Cortex of kidney (tissue), 1 donor: ENCODE measurements around the gene ARHGEF4.
"Not testable (repeated sequence)": the region's sequence is repeated elsewhere in the genome, so short reads cannot be mapped to it uniquely, and the experiment has no call there.

Experiments
- DNase-seq: peaks from one replicate; lab custom pipeline; 2025; lab: John Stamatoyannopoulos, UW

ARHGEF4 gene

DNA sequence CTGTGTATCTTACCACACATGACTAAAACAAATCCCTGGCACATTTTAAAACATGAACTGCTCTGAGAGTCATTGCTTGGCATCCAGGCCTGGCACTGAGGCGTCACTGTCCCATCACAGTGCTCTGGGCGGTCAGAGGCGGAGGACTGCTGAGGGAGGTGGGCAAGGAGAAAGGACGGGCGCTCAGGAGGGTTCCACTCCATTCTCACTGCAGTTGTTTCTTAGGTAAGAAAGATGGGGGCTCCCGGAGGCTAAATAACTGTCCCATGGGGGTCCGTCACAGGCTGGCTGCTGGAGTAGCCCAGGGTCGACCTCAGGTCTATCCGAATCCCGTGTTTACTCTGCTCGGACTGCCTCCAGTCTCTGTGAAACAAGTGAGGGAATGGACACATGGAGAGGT is 139.0 kb downstream of the ARHGEF4 start:
- no peak for DNase-seq

DNA sequence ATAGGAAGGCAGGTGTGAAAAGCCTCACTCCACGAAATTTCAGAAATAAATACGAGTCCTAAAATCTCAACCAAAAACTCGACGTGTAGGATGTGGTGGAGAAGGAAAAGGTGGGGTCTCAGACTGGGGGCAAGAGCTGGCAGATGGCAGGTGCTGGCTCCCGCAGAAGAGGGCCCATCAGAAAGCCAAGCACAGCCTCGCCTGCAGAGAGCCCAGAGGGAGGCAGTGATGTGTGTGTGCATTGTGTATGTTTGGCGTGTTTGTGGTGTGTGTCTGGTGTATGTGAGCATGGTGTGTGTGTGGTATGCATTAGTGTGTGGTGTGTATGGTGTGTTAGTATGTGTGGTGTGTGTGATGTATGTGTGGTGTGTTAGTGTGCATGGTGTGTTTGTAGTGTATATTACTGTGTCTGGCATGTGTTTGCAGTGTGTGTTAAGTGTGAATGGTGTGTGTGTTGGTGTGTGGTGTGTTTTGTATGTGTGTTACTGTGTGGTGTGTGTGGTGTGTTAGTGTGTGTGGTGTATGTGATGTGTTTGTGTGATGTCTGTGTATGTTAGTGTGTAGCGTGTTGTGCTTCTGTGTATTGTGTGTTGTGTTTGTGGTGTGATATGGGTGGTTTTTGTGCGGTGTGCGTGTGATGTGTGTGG is 140.0 kb downstream of the ARHGEF4 start:
- no peak for DNase-seq

DNA sequence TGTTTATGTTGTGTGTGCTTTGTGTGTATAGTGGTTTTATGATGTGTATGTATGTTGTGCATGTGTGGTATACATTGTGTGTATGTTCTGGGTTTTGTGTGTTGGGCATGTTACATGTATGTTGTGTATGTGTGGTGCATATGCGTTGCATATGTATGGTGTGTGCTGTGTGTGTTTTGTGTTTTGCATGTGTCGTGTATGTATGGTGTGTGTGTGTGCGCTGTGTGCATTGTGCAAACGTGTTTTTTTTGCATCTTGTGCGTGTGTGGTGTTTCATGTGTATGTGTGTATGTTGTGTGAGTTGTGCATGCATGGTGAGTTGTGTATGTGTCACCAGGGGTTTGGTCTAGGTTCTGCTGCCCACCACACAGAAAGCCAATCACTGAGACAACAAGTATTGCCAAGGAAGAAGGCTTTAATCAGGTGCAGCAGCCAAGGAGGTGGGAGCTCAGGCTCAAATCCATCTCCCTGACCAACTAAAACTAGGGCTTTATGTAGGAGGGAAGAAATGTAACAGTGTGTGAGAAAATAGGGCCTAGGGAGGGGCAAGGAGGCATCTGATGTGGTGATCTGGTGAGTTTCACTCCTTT is 140.8 kb downstream of the ARHGEF4 start:
- no peak for DNase-seq

DNA sequence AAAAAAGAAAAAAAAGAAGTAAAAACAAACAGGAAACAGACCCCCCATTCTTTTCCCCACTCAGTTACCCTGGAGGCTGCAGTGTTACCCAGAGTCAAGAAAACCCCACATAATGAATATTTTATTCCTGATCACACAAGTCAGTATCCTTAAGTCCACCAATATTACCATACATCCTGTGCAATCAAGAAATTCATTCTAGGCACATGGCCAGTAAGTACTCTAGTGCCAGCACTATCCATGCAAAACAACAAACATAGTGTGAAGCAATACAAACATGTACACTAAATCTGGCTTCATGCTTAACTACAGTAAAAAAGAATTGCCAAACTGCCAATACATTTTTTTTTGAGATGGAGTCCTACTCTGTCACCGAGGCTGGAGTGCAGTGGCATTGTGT is 145.0 kb downstream of the ARHGEF4 start:
- DNase-seq: no peak

DNA sequence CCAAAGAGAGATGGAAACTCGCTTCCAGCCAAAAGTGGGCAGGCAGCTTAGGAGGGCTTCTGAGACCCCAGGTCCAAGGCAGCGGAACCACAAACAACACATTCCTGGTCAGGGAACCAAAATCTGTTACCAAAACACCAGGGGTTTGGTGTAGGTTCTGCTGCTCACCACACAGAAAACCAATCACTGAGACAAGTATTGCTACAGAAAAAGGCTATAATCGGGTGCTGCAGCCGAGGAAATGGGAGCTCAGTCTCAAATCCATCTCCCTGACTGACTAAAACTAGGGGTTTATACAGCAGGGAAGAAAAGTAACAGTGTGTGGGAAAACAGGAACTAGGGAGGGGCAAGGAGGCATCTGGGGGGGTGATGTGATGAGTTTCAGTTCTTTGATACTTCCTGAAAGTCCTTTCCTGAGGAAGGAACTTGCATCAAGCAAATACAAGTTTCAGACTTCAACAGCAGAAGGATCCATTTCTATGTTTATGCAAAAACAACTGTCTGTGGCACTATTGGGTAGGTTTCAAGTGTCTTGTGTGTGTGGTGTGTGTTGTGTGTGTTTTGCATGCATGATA is 148.6 kb downstream of the ARHGEF4 start:
- DNase-seq: no peak

DNA sequence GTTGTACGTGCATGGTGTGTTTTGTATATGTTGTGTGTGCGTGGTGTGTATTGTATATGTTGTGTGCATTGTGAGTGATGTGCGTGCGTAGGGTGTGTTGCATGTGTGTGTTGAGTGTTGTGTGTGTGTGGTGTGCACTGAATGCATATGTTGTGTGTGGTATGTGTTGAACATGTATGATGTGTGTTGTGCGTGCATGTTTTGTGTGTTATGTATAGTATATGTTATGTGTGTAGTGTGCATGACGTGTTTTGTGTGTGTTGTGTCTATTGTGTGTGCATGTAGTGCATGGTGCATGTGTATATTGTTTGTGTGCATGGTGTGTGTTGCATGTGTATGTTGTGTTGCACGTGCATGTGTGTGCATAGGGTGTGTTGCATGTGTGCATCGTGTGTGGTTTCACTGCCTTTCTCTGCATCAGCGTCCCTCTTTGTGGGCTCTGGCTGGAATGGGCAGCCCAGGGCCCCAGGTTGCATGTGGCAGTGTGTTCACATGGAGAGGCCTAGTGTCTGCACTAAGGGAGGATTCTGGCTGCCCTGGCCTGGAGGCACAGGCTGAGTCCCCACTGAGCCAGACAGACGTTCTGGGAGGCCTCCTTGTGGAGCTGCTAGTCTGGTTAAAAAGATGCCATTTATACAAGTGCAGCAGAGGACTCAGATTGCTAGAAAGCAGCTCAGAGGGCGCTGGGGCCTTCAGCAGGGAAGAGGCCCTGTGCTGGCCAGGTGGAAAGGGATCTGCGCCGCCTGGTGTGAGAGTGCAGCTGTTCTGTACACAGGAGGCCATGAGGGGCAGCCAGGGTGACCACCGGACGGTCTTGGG is 149.3 kb downstream of the ARHGEF4 start:
- no peak for DNase-seq

DNA sequence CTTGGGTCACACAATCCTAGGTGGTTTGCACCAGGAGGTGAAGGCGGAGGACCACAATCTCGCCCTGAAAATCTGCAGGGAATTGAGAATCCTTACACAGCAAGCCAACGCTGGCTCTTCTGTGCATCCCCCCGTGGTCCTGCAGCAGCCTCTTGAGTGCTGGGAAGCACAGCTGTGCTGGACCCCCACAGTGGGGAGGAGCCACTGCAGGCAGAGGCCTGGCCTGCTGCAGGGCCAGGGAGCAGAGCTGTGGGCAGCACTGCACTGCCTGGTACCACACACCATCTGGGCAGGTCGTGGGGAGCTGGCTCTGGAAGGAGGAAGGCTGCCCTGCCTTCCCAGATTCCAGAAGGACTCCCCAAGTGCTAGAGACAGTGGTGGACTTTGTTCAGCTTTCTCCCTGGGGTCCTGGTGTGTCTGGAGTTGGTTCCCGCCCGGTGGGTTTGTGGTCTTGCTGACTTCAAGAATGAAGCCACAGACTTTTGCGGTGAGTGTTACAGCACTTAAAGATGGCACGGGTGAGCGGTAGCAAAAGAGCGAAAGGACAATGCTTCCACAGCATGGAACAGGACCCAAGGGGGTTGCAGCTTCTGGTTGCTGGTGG is 150.3 kb downstream of the ARHGEF4 start:
- no peak for DNase-seq

DNA sequence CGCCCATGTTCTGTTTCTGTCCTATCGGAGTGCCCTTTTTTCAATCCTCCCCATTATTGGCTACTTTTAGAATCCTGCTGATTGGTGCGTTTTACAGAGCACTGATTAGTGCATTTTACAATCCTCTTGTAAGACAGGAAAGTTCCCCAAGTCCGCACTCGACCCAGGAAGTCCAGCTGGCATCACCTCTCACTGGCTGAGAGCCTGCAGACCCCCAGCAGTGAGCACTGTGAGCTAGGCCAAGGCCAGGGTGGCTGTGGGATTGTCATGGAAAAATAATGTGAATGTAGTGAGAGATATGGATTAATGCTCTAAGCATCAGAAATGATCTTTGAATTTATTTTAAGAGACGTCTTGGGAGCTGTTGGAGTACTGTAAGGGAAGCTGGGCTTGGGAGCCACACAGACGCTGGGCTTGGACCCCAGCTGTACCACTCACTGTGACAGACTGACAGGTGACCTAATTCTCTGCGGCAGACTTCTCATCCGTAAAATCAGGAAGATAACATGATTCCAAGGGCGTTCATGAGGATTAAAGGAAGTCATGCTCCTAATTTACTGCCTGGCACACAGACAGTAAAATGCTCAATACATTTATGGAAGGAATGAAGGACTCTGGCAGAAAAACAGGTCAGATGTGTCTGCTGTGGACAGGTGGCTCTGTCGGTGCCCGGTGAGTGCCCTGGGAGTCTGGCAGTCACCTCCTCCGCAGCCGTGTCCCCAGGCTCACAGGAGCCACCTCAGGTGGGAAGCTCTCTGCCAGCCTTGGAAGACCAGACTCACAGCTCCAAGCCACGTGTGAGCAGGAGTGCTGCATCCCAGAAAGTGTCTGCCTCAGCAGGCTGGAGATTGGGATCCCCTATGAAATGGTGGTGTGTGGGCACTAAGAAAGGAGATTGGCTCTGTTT is 151.1 kb downstream of the ARHGEF4 start:
- no peak for DNase-seq

DNA sequence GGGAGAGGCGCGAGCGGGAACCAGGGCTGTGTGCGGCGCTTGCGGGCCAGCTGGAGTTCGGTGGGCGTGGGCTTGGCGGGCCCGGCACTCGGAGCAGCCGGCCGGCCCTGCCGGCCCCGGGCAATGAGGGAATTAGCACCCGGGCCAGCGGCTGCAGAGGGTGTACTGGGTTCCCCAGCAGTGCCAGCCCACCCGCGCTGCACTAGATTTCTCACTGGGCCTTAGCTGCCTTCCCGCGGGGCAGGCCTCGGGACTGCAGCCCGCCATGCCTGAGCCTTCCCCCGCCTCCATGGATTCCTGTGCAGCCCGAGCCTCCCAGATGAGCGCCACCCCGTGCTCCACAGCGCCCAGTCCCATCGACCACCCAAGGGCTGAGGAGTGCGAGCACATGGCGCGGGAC is 154.7 kb downstream of the ARHGEF4 start:
- not testable (repeated sequence) for DNase-seq

DNA sequence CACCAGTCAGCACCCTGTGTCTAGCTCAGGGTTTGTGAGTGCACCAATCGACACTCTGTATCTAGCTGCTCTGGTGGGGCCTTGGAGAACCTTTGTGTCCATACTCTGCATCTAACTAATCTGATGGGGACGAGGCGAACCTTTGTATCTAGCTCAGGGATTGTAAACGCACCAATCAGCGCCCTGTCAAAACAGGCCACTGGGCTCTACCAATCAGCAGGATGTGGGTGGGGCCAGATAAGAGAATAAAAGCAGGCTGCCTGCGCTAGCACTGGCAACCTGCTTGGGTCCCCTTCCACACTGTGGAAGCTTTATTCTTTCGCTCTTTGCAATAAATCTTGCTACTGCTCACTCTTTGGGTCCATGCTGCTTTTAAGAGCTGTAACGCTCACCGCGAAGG is 155.3 kb downstream of the ARHGEF4 start:
- not testable (repeated sequence) for DNase-seq

DNA sequence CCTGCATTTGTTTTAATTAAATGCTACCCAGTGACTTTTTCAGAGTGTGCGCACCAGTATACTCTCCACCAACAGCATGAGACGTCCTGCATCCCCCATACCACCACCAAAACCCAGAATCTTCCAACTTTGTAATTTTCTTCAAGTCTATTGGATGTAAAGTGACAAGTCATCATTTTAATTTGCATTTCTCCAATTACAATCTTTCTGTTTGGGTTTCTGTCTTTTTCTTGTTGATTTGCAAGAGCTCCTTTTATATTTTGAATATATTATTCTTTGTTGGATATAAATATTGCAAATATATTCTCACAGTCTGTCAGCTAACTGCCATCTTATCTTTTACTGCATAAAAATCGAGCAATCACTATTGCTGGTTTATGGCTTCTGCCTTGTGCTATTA is 160.0 kb downstream of the ARHGEF4 start:
- no peak for DNase-seq

DNA sequence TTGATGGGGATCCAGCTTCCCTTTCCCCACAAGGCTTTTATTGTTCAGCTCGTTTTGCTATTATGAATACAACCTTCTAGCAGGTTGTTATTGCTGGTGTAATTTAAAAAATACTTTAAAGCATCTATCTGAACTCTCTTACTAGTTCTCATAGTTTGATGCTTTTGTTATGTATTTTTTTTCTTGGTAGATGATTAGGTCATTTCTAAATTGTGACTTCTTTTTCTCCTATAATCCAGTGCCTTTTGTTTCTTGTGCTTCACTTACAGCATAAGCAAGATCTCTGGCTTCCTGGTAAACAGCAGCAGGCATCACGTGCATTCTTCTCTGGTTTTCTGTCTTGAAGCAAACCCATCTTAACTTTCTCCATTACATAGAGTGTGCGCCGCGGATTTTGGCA is 160.5 kb downstream of the ARHGEF4 start:
- no peak for DNase-seq

DNA sequence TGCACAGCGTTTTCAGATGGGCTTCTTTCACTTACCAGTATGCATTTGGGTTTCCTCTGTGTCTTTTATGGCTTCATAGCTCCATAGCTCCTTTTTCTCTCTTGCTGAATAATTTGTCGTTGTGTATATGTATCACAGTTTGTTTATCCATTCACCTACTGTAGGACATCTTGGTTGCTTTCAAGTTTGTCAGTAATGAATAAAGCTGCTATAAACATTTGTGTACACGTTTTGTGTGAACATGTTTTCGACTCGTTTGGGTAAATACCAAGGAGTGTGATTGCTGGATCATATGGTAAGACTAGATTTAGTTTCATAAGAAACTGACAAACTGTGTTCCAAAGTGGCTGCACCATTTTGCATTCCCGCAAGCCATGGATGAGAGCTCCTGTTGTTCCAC is 161.8 kb downstream of the ARHGEF4 start:
- no peak for DNase-seq

DNA sequence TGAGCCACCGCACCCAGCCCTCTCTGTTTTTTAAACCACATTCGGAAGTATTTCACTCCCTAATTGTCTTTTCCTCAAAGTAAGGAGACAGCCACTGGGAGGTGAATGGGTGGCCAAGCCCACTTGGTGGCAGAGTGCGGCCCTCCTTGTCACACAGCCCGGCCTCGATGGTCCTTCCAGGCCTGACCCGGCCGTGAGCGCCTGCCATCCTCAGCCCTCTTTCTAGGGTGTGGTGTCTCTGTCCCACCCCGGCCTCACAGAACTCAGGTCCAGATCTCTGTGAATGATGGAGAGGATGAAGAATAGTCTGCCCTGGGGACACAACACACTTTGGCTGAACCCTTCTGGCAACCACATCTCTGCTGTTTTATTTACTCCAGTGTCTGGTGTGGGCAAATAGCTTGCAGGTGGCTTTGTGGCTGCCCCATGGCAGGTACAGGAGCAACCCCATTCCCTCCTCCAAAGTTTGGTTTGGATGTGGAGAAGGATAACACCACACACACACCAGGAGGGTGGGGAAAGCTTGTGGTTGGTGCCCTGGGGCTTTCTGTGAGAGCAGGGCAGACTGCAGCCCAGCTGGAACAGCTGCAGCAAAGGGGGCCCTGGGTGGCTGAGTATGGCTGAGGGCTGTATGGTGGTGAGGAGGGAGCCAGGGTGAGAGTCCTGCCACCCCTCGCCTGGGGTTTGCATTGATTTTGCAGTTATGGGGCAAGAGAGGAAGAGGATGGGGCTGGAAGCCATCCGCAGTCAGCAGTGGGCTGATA is 167.9 kb downstream of the ARHGEF4 start:
- no peak for DNase-seq

DNA sequence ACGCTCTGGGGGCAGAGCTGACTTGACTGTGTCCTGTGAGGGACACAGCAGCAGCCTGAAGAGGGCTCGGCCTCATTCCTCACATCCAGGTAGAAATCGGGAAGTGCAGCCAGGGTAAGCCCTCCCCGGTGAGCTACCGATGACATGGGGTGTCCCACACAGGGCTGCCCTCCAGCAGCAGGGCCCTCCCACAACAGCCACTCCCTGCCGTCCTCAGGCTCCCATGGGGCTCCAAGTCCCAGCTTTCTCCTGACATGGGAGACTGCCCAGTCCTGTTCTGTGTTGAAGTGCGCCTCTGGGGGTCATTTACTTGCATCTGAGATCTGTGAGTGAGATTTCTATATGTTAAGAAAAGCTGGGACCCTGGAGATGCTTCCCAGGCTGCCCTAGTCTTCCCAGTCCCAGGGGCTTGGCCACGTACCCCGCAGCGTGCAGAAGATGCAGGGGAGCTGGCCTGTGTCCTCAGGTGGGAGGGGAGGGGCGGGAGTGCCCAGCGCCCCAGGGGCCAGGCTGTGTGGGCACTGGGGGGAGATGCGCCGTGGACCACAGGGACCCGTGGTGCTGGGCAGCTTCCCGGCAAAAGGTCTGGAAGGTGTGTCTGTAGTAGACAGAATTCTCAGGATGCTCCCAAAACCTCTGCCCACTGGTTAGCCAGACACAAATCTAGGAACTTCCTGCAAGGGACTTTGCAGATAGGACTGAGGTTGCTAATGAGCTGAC is 168.7 kb downstream of the ARHGEF4 start:
- DNase-seq: no peak

DNA sequence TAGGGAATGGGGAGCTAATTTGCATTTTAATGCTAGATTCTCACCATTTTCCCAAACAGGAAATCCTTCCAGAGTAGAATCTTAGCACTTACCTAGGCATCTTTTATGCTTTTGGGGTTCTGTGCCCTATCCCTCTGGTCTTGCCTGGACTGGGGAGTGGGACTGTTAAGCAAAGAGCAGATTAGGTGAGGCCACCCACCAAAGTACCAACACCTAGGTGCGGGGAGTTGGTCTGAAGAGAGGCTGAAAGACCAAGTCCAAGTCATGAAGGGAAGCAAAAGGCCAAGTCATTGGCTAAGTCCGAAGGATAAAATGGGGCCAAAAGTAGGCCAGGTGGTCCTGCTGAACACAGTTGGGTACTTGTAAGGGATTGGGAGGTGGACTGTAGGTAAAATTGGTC is 169.8 kb downstream of the ARHGEF4 start:
- no peak for DNase-seq

DNA sequence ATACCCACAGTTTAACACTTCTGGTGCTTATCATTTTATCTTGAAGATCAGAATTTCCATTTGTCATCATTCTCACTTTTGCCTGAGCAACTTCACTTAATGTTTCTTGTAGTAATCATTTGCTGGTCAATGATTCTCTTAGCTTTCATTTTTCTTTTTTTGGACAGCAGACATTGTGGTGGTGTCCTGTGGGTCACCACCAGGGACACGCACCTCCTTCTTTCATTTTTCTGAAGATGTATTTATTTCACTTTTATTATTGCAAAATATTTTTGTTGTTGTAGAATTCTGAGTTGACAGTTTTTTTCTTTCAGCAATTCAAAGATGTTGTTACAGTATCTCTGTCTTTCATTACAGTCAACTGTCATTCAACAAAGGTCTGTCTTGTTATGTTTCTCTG is 172.3 kb downstream of the ARHGEF4 start:
- no peak for DNase-seq

DNA sequence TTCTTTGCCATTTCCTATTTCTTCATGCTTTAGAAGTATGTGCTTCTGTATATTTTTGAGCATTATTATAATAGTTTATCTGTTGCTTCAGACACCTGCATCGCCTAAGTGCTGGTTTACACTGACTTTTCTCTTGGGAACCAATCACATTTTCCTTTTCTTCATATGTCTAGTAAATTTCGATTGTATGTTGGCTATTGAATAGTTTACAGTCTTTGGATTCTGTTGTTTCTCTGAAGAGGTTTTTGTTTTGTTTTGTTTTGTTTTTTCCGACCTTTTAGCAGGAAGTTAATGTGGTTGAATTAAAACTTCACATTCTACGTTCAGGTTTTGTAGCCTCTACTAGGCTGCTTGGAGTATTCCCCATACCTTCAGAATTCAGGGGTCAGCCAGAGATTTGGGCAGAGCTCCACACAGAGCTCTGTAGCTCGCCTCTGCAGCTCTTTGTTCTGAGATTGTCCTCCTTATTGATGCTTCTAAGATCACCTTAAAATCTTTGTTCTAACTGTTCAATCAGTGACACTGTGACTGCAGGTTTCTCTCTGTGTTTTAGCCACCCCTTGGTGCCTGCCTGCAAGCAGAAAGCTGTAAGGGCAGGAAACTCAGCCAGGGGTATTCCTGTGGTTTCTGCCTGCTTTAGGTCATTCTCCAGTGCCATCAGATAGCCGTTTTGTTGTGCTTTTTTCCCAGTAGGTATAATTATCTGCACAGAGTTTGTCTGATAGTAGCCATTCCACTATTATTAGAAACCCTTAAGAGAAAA is 173.2 kb downstream of the ARHGEF4 start:
- DNase-seq: no peak

DNA sequence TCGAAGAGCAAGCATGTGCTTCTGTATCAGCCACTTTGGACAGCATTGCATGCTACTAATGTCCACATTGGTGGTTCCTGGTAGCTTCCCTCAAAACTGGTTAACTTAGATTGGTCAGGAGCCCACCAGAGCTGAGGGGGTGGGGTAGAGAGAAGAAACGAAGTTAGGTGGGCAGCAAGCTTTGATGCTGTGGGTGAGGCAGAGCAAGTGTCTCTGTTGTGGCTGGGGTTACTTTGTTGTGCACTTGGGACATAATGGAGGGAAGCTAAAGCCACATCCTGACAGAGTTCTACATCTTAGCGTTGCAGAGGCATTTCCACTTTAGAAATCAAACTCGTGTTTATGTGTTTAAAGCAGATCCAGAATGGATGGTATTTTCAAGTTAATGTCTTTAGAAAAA is 173.9 kb downstream of the ARHGEF4 start:
- DNase-seq: no peak
